Naive thymus-derived CD8-positive, alpha-beta T cell (primary cell): Measurements from ENCODE around the gene SLC7A8. TPM values are rescaled to one million over a fixed set of nuclear protein-coding genes. Genes with fewer than 3 reads are reported as not detected.

ENCODE experiments used
- ATAC-seq, 2 donors: fragments of 150-1000 bp; cut with Tn5 transposase in 1 of 2; sonication (Bioruptor Pico), chemical (Tn5 transposase) in 1 of 2; 1 replicate in 1 of 2; 2 replicates in 1 of 2; pipeline ENCODE4 v1.10.0; 2021; ENCODE audit warnings: mild to moderate bottlenecking in 2 of 2, moderate library complexity in 2 of 2
- POLR2A ChIA-PET: fragments of 350-600 bp; sonication (Branson Sonifier 250); formaldehyde crosslinking; loops from one replicate; lab custom pipeline; 2021; ENCODE audit warnings: antibody characterized with exemption; lab: Charles Lee
- DNase-seq, 10 donors: peaks; one replicate each; pipeline versions ENCODE4 v3.0.0 to v3.0.0-alpha.2; 2020 to 2022
- H3K27ac Mint-ChIP-seq, 10 donors: one replicate each; pipeline ENCODE4 v1.8.0; 2020 to 2022; ENCODE audit warnings: mild to moderate bottlenecking in 10 of 10, mixed read lengths in 10 of 10, moderate library complexity in 4 of 10, inconsistent platforms in 1 of 10
- H3K27me3 Mint-ChIP-seq, 5 donors: one replicate each; pipeline ENCODE4 v1.8.0; 2021 to 2022; ENCODE audit warnings: mixed read lengths in 5 of 5
- H3K36me3 Mint-ChIP-seq, 3 donors: one replicate each; pipeline ENCODE4 v1.8.0; 2020 to 2022; ENCODE audit warnings: mixed read lengths in 3 of 3, mild to moderate bottlenecking in 2 of 3, inconsistent platforms in 1 of 3
- H3K4me1 Mint-ChIP-seq, 4 donors: one replicate each; pipeline ENCODE4 v1.8.0; 2021 to 2022; ENCODE audit warnings: mixed read lengths in 4 of 4
- H3K4me3 Mint-ChIP-seq, 10 donors: one replicate each; pipeline ENCODE4 v1.8.0; 2020 to 2022; ENCODE audit warnings: mild to moderate bottlenecking in 10 of 10, mixed read lengths in 10 of 10, moderate library complexity in 6 of 10, inconsistent platforms in 1 of 10
- H3K9me3 Mint-ChIP-seq, 9 donors: one replicate each; pipeline ENCODE4 v1.8.0; 2020 to 2022; ENCODE audit warnings: mixed read lengths in 9 of 9, mild to moderate bottlenecking in 3 of 9, inconsistent platforms in 1 of 9, moderate library complexity in 1 of 9
- polyA plus RNA-seq, 3 donors: library from polyadenylated mRNA; unstranded; fragments of 300-500 nt; fragmentation: Illumina TruSeq; gene quantifications; one replicate each; pipeline ENCODE4 v1.2.3, GENCODE V29; 2021
- total RNA-seq, 8 experiments: library from RNA in 2 of 8; stranded (reverse) in 2 of 8; gene quantifications; one replicate each; pipeline ENCODE4 v1.2.3 and lab custom pipeline; 2021 to 2026

The SLC7A8 gene
- total and polyA plus RNA-seq, 5 experiments from 2014 or later: 4.0 to 12.8 (median 7.9) TPM

GRCh38 chr14:23080474-23080873, 103.0 kb downstream of the SLC7A8 start:
- Mint-ChIP-seq H3K9me3 (no peaks in the 10 kb centered on the region), H3K4me3 (no peak overlapping the region), H3K27ac (peak overlapping the region; percentile 12 to 73 (median 42)), H3K4me1 (peaks cover 0 to 18% (median 4%) of the 10 kb centered on the region in 4 donors), H3K36me3 (peaks cover 11 to 94% (median 27%) of the 10 kb centered on the region in 3 donors), H3K27me3 (no peaks in the 10 kb centered on the region)
- POLR2A ChIA-PET: no interaction called here
- no peak for DNase-seq
- ATAC-seq: no peak

- Mint-ChIP-seq H3K9me3 (no peaks in the 10 kb centered on the region), H3K36me3 (peaks cover 10 to 94% (median 27%) of the 10 kb centered on the region in 3 donors), H3K27me3 (no peaks in the 10 kb centered on the region), H3K4me3 (no peak overlapping the region), H3K27ac (peak overlapping the region in 8 of 10 donors; percentile 16 to 82 (median 50)), H3K4me1 (peaks cover 0 to 17% (median 3%) of the 10 kb centered on the region in 4 donors)
- DNase-seq (no peak), ATAC-seq (no peak)
- POLR2A ChIA-PET: no interaction called here
Observed at GRCh38 chr14:23079716-23080115, 103.7 kb downstream of the SLC7A8 start.

GRCh38 chr14:23078692-23079116, 104.8 kb downstream of the SLC7A8 start:
- POLR2A ChIA-PET: interaction anchor here (3.2 kb wide), 1 partner anchor 16 kb away, joined by 15 read pairs; the partner anchor contains the start of genes ACIN1 and C14orf119
- Mint-ChIP-seq H3K36me3 (peaks cover 8 to 96% (median 25%) of the 10 kb centered on the region in 3 donors), H3K27me3 (no peaks in the 10 kb centered on the region), H3K9me3 (no peaks in the 10 kb centered on the region), H3K4me3 (no peak overlapping the region), H3K27ac (no peak overlapping the region), H3K4me1 (peaks cover 0 to 15% (median 2%) of the 10 kb centered on the region in 4 donors)
- ATAC-seq (no peak), DNase-seq (no peak)

- Mint-ChIP-seq H3K4me1 (peaks cover 0 to 15% (median 2%) of the 10 kb centered on the region in 4 donors), H3K36me3 (peaks cover 8 to 96% (median 25%) of the 10 kb centered on the region in 3 donors)
Observed at GRCh38 chr14:23077962-23078361, 105.5 kb downstream of the SLC7A8 start.

GRCh38 chr14:23076785-23077408, 106.6 kb downstream of the SLC7A8 start:
- no peaks in the 10 kb centered on the region for H3K27me3 Mint-ChIP-seq
- H3K27ac Mint-ChIP-seq: peak overlapping the region in 3 of 10 donors; percentile 43 to 56 (median 47)
- DNase-seq: peak in 5 of 10 donors; percentile 32 to 57 (median 48)
- H3K4me3 Mint-ChIP-seq: no peak overlapping the region
- POLR2A ChIA-PET: interaction anchor here (0.8 to 3.2 kb wide), 4 partner anchors 18 to 70 kb away, joined by 3 to 15 read pairs (median 9); partner anchors contain the start of genes ACIN1 and C14orf119
- ATAC-seq: peak; percentile 70 to 79
- H3K36me3 Mint-ChIP-seq: peaks cover 8 to 97% (median 25%) of the 10 kb centered on the region in 3 donors
- H3K4me1 Mint-ChIP-seq: peaks cover 0 to 19% (median 8%) of the 10 kb centered on the region in 4 donors
- H3K9me3 Mint-ChIP-seq: no peaks in the 10 kb centered on the region

More at GRCh38 chr14:23077962-23078361, 105.5 kb downstream of the SLC7A8 start:
- DNase-seq (no peak), ATAC-seq (no peak)
- no peak overlapping the region for H3K4me3 Mint-ChIP-seq
- POLR2A ChIA-PET: interaction anchor here (0.6 to 3.2 kb wide), 4 partner anchors 17 to 71 kb away, joined by 3 to 15 read pairs (median 6); partner anchors contain the start of genes ACIN1 and C14orf119
- peak overlapping the region in 4 of 10 donors; percentile 14 to 55 (median 33) for H3K27ac Mint-ChIP-seq
- H3K27me3 Mint-ChIP-seq: no peaks in the 10 kb centered on the region
- no peaks in the 10 kb centered on the region for H3K9me3 Mint-ChIP-seq

Other genes starting within 250 kb of the SLC7A8 start
- gene HAUS4, start 226.6 kb downstream of the SLC7A8 start, total RNA-seq: 10 to 100 TPM; 24.4 to 26.7 TPM
- 10 to 100 TPM; 27.1 to 31.7 (median 29.8) TPM for gene HAUS4, start 226.6 kb downstream of the SLC7A8 start, polyA plus RNA-seq
- gene AJUBA, start 201.1 kb downstream of the SLC7A8 start, total RNA-seq: 1 to 10 TPM; 1.5 to 1.9 TPM
- gene AJUBA, start 201.1 kb downstream of the SLC7A8 start, polyA plus RNA-seq: 1 to 10 TPM in 1 of 3 donors, under 1 TPM in 2; 0.05 to 1.2 (median 0.45) TPM
- gene C14orf93, start 173.5 kb downstream of the SLC7A8 start, total RNA-seq: 10 to 100 TPM; 16.8 to 17.3 TPM
- gene C14orf93, start 173.5 kb downstream of the SLC7A8 start, polyA plus RNA-seq: 10 to 100 TPM in 1 of 3 donors, 1 to 10 TPM in 2; 5.6 to 10.9 (median 7.5) TPM
- gene PSMB5, start 148.8 kb downstream of the SLC7A8 start, total RNA-seq: 10 to 100 TPM; 30.2 to 35.8 TPM
- gene PSMB5, start 148.8 kb downstream of the SLC7A8 start, polyA plus RNA-seq: 10 to 100 TPM; 33.2 to 49.7 (median 37.9) TPM
- under 1 TPM; 0.23 to 0.36 TPM for gene PSMB11, start 141.4 kb downstream of the SLC7A8 start, total RNA-seq
- under 1 TPM in 1 of 3 donors, not detected in 2; 0.12 TPM for gene PSMB11, start 141.4 kb downstream of the SLC7A8 start, polyA plus RNA-seq
- 1 to 10 TPM in 1 of 2 experiments, under 1 TPM in 1; 0.96 to 1.2 TPM for gene CDH24, start 126.1 kb downstream of the SLC7A8 start, total RNA-seq
- under 1 TPM; 0.06 to 0.31 (median 0.09) TPM for gene CDH24, start 126.1 kb downstream of the SLC7A8 start, polyA plus RNA-seq
- 100 to 1,000 TPM; 311 to 322 TPM for gene ACIN1, start 88.5 kb downstream of the SLC7A8 start, total RNA-seq
- gene ACIN1, start 88.5 kb downstream of the SLC7A8 start, polyA plus RNA-seq: 10 to 100 TPM in 1 of 3 donors, 1 to 10 TPM in 2; 6.3 to 14.1 (median 8.6) TPM
- gene C14orf119, start 88.2 kb downstream of the SLC7A8 start, total RNA-seq: 10 to 100 TPM; 39.4 to 49.0 TPM
- 100 to 1,000 TPM in 1 of 3 donors, 10 to 100 TPM in 2; 62.7 to 122 (median 78.5) TPM for gene C14orf119, start 88.2 kb downstream of the SLC7A8 start, polyA plus RNA-seq
- not detected for gene CIROP, start 78.7 kb downstream of the SLC7A8 start, total RNA-seq
- not detected for gene CIROP, start 78.7 kb downstream of the SLC7A8 start, polyA plus RNA-seq
- 1 to 10 TPM; 1.5 to 1.8 TPM for gene CEBPE, start 64.4 kb downstream of the SLC7A8 start, total RNA-seq
- 1 to 10 TPM in 2 of 3 donors, under 1 TPM in 1; 0.66 to 2.4 (median 1.6) TPM for gene CEBPE, start 64.4 kb downstream of the SLC7A8 start, polyA plus RNA-seq
- not detected for gene RNF212B, start 54.3 kb upstream of the SLC7A8 start, total RNA-seq
- gene RNF212B, start 54.3 kb upstream of the SLC7A8 start, polyA plus RNA-seq: not detected
- gene HOMEZ, start 102.5 kb upstream of the SLC7A8 start, total RNA-seq: 10 to 100 TPM; 15.4 to 16.0 TPM
- gene HOMEZ, start 102.5 kb upstream of the SLC7A8 start, polyA plus RNA-seq: 1 to 10 TPM; 3.9 to 6.1 (median 5.9) TPM
- gene PPP1R3E, start 119.2 kb upstream of the SLC7A8 start, total RNA-seq: 100 to 1,000 TPM; 113 to 119 TPM
- gene PPP1R3E, start 119.2 kb upstream of the SLC7A8 start, polyA plus RNA-seq: 1 to 10 TPM; 2.6 to 3.1 (median 3.1) TPM
- gene BCL2L2, start 123.2 kb upstream of the SLC7A8 start, total RNA-seq: 1 to 10 TPM; 3.8 to 4.2 TPM
- not detected for gene BCL2L2, start 123.2 kb upstream of the SLC7A8 start, polyA plus RNA-seq
- gene PABPN1, start 137.8 kb upstream of the SLC7A8 start, total RNA-seq: 100 to 1,000 TPM; 214 to 218 TPM
- gene PABPN1, start 137.8 kb upstream of the SLC7A8 start, polyA plus RNA-seq: 10 to 100 TPM; 84.3 to 96.9 (median 88.5) TPM
- gene SLC22A17, start 169.2 kb upstream of the SLC7A8 start, total RNA-seq: 10 to 100 TPM; 20.8 to 22.6 TPM
- 1 to 10 TPM; 3.9 to 9.6 (median 5.5) TPM for gene SLC22A17, start 169.2 kb upstream of the SLC7A8 start, polyA plus RNA-seq
- gene EFS, start 181.5 kb upstream of the SLC7A8 start, total RNA-seq: not detected
- gene EFS, start 181.5 kb upstream of the SLC7A8 start, polyA plus RNA-seq: not detected
- not detected for gene IL25, start 189.1 kb upstream of the SLC7A8 start, total RNA-seq
- gene IL25, start 189.1 kb upstream of the SLC7A8 start, polyA plus RNA-seq: not detected
- not detected for gene CMTM5, start 193.4 kb upstream of the SLC7A8 start, total RNA-seq
- not detected for gene CMTM5, start 193.4 kb upstream of the SLC7A8 start, polyA plus RNA-seq
- gene MYH6, start 224.6 kb upstream of the SLC7A8 start, total RNA-seq: not detected
- gene MYH6, start 224.6 kb upstream of the SLC7A8 start, polyA plus RNA-seq: not detected